ENCODE data around the gene CTF1. TPM values are rescaled to one million over a fixed set of nuclear protein-coding genes. Genes with fewer than 3 reads are reported as not detected.
A peak's percentile ranks its signal among the peaks of the same experiment; 100 is the strongest.

The CTF1 gene
- total and polyA plus RNA-seq, 3 experiments from 2014 or later, result 0.33 TPM; not detected in 2

GRCh38 chr16:30948667-30949649 lies 52.5 kb downstream of the CTF1 start, which contains the start of gene ORAI3:
Gene ORAI3, plus strand, starts transcription at chr16:30949068. Its CDS starts 222 bp downstream, at chr16:30949290.
- DNase-seq, result peak in 4 of 5 donors; percentile 28 to 63 (median 30)
- H3K4me1 ChIP-seq (ENCODE audit: insufficient read depth, low read length), result peaks cover 18% of the 10 kb centered on the region
- no peaks in the 10 kb centered on the region for H3K36me3 ChIP-seq (ENCODE audit: insufficient read depth, low read length)
- Mint-ChIP-seq H3K4me3 (peak within 1 kb of the TSS; percentile 91 to 95 (median 93)), H3K27me3 (no peaks in the 10 kb centered on the region), H3K36me3 (peaks cover 0 to 12% (median 2%) of the 10 kb centered on the region in 3 donors), H3K27ac (peak within 1 kb of the TSS; percentile 82 to 96 (median 88)), H3K9me3 (no peaks in the 10 kb centered on the region), H3K4me1 (peaks cover 17 to 29% (median 25%) of the 10 kb centered on the region in 3 donors)
- H3K4me3 ChIP-seq (ENCODE audit: low read length), result peak within 1 kb of the TSS; percentile 85
- POLR2A ChIA-PET, result no interaction called here
- peak within 1 kb of the TSS; percentile 88 for H3K27ac ChIP-seq (ENCODE audit: low read depth, low read length)
- H3K9me3 ChIP-seq (ENCODE audit: low read length), result no peaks in the 10 kb centered on the region
- H3K27me3 ChIP-seq (ENCODE audit: insufficient read depth, low read length, poor library complexity, severe bottlenecking), result no peaks in the 10 kb centered on the region
- CTCF ChIA-PET, result interaction anchor here (1.0 to 1.8 kb wide), 3 partner anchors 7 to 125 kb away, joined by 3 to 15 read pairs (median 4); partner anchors contain the start of gene ZNF668

- Mint-ChIP-seq H3K9me3 (no peaks in the 10 kb centered on the region), H3K27ac (peak overlapping the region; percentile 82 to 96 (median 88)), H3K4me3 (peak overlapping the region; percentile 91 to 95 (median 93)), H3K27me3 (no peaks in the 10 kb centered on the region), H3K4me1 (peaks cover 17 to 29% (median 22%) of the 10 kb centered on the region in 3 donors), H3K36me3 (peaks cover 0 to 7% (median 0%) of the 10 kb centered on the region in 3 donors)
- H3K4me1 ChIP-seq (ENCODE audit: insufficient read depth, low read length), result peaks cover 18% of the 10 kb centered on the region
- DNase-seq, result peak in 1 of 5 donors; percentile 16
- peak overlapping the region; percentile 85 for H3K4me3 ChIP-seq (ENCODE audit: low read length)
- no peaks in the 10 kb centered on the region for H3K27me3 ChIP-seq (ENCODE audit: insufficient read depth, low read length, poor library complexity, severe bottlenecking)
- H3K36me3 ChIP-seq (ENCODE audit: insufficient read depth, low read length), result no peaks in the 10 kb centered on the region
- H3K27ac ChIP-seq (ENCODE audit: low read depth, low read length), result peak overlapping the region; percentile 88
- POLR2A ChIA-PET, result interaction anchor here (1.0 kb wide), 1 partner anchor 8 kb away, joined by 3 read pairs; no protein-coding TSS in a partner anchor
- H3K9me3 ChIP-seq (ENCODE audit: low read length), result no peaks in the 10 kb centered on the region
- CTCF ChIA-PET, result interaction anchor here (1.0 to 1.8 kb wide), 3 partner anchors 8 to 124 kb away, joined by 3 to 15 read pairs (median 4); partner anchors contain the start of gene ZNF668
Observed at GRCh38 chr16:30949650-30950515, 53.5 kb downstream of the CTF1 start.

GRCh38 chr16:30950516-30951065 lies 54.2 kb downstream of the CTF1 start:
- H3K27ac ChIP-seq (ENCODE audit: low read depth, low read length), result peak overlapping the region; percentile 88
- Mint-ChIP-seq H3K4me3 (peak overlapping the region; percentile 91 to 95 (median 93)), H3K4me1 (peaks cover 17 to 29% (median 22%) of the 10 kb centered on the region in 3 donors), H3K36me3 (peaks cover 0 to 5% (median 0%) of the 10 kb centered on the region in 3 donors), H3K27ac (peak overlapping the region in 7 of 8 donors; percentile 29 to 96 (median 87)), H3K27me3 (no peaks in the 10 kb centered on the region), H3K9me3 (no peaks in the 10 kb centered on the region)
- POLR2A ChIA-PET, result interaction anchor here (1.0 kb wide), 1 partner anchor 8 kb away, joined by 3 read pairs; no protein-coding TSS in a partner anchor
- H3K9me3 ChIP-seq (ENCODE audit: low read length), result no peaks in the 10 kb centered on the region
- H3K27me3 ChIP-seq (ENCODE audit: insufficient read depth, low read length, poor library complexity, severe bottlenecking), result no peaks in the 10 kb centered on the region
- DNase-seq, result no peak
- peaks cover 18% of the 10 kb centered on the region for H3K4me1 ChIP-seq (ENCODE audit: insufficient read depth, low read length)
- H3K36me3 ChIP-seq (ENCODE audit: insufficient read depth, low read length), result no peaks in the 10 kb centered on the region
- peak overlapping the region; percentile 85 for H3K4me3 ChIP-seq (ENCODE audit: low read length)
- CTCF ChIA-PET, result interaction anchor here (1.4 to 1.8 kb wide), 2 partner anchors 9 to 106 kb away, joined by 4 to 15 read pairs; no protein-coding TSS in a partner anchor

- CTCF ChIA-PET, result interaction anchor here (1.6 to 1.8 kb wide), 2 partner anchors 10 to 492 kb away, joined by 3 to 15 read pairs; partner anchors contain the start of gene ZNF843
- no peaks in the 10 kb centered on the region for H3K36me3 ChIP-seq (ENCODE audit: insufficient read depth, low read length)
- H3K9me3 ChIP-seq (ENCODE audit: low read length), result no peaks in the 10 kb centered on the region
- no peaks in the 10 kb centered on the region for H3K27me3 ChIP-seq (ENCODE audit: insufficient read depth, low read length, poor library complexity, severe bottlenecking)
- H3K27ac ChIP-seq (ENCODE audit: low read depth, low read length), result peak overlapping the region; percentile 88
- no peaks in the 10 kb centered on the region for H3K27me3 Mint-ChIP-seq
- peak overlapping the region in 2 of 8 donors; percentile 29 to 54 for H3K27ac Mint-ChIP-seq
- H3K4me3 Mint-ChIP-seq, result peak overlapping the region in 5 of 7 donors; percentile 14 to 76 (median 44)
- peaks cover 18% of the 10 kb centered on the region for H3K4me1 ChIP-seq (ENCODE audit: insufficient read depth, low read length)
- peaks cover 0 to 5% (median 0%) of the 10 kb centered on the region in 3 donors for H3K36me3 Mint-ChIP-seq
- peaks cover 17 to 29% (median 22%) of the 10 kb centered on the region in 3 donors for H3K4me1 Mint-ChIP-seq
- POLR2A ChIA-PET, result no interaction called here
- DNase-seq, result no peak
- no peak overlapping the region for H3K4me3 ChIP-seq (ENCODE audit: low read length)
- H3K9me3 Mint-ChIP-seq, result no peaks in the 10 kb centered on the region
Observed at GRCh38 chr16:30951193-30951592, 54.8 kb downstream of the CTF1 start.

- POLR2A ChIA-PET, result no interaction called here
- H3K27me3 ChIP-seq (ENCODE audit: insufficient read depth, low read length, poor library complexity, severe bottlenecking), result no peaks in the 10 kb centered on the region
- CTCF ChIA-PET, result interaction anchor here (1.6 to 4.9 kb wide), 2 partner anchors 10 to 491 kb away, joined by 3 to 50 read pairs; partner anchors contain the start of gene ZNF843
Observed at GRCh38 chr16:30951750-30952149, 55.3 kb downstream of the CTF1 start.

GRCh38 chr16:30953111-30953510 lies 56.7 kb downstream of the CTF1 start:
- CTCF ChIA-PET, result interaction anchor here (1.1 to 4.9 kb wide), 8 partner anchors 11 to 490 kb away, joined by 3 to 50 read pairs (median 4); partner anchors contain the start of genes PRSS53, ZNF646, ZNF668 and ZNF843

More at GRCh38 chr16:30951750-30952149, 55.3 kb downstream of the CTF1 start:
- Mint-ChIP-seq H3K4me3 (peak overlapping the region in 3 of 7 donors; percentile 15 to 76 (median 23)), H3K27ac (peak overlapping the region in 2 of 8 donors; percentile 21 to 56), H3K9me3 (no peaks in the 10 kb centered on the region), H3K36me3 (peaks cover 0 to 2% (median 0%) of the 10 kb centered on the region in 3 donors), H3K27me3 (no peaks in the 10 kb centered on the region), H3K4me1 (peaks cover 17 to 29% (median 22%) of the 10 kb centered on the region in 3 donors)
- DNase-seq, result no peak
- Histone ChIP-seq H3K27ac (ENCODE audit: low read depth, low read length) (no peak overlapping the region), H3K4me3 (ENCODE audit: low read length) (no peak overlapping the region), H3K4me1 (ENCODE audit: insufficient read depth, low read length) (peaks cover 23% of the 10 kb centered on the region), H3K9me3 (ENCODE audit: low read length) (no peaks in the 10 kb centered on the region), H3K36me3 (ENCODE audit: insufficient read depth, low read length) (no peaks in the 10 kb centered on the region)

More at GRCh38 chr16:30953111-30953510, 56.7 kb downstream of the CTF1 start:
- Mint-ChIP-seq H3K27me3 (no peaks in the 10 kb centered on the region), H3K36me3 (peaks cover 0 to 8% (median 0%) of the 10 kb centered on the region in 3 donors), H3K4me3 (no peak overlapping the region), H3K4me1 (peaks cover 18 to 37% (median 22%) of the 10 kb centered on the region in 3 donors), H3K9me3 (no peaks in the 10 kb centered on the region), H3K27ac (peak overlapping the region in 2 of 8 donors; percentile 48 to 89)
- H3K4me1 ChIP-seq (ENCODE audit: insufficient read depth, low read length), result peaks cover 26% of the 10 kb centered on the region
- H3K4me3 ChIP-seq (ENCODE audit: low read length), result no peak overlapping the region
- no peaks in the 10 kb centered on the region for H3K27me3 ChIP-seq (ENCODE audit: insufficient read depth, low read length, poor library complexity, severe bottlenecking)
- no peaks in the 10 kb centered on the region for H3K9me3 ChIP-seq (ENCODE audit: low read length)
- H3K36me3 ChIP-seq (ENCODE audit: insufficient read depth, low read length), result no peaks in the 10 kb centered on the region
- POLR2A ChIA-PET, result no interaction called here
- no peak for DNase-seq
- H3K27ac ChIP-seq (ENCODE audit: low read depth, low read length), result no peak overlapping the region
